Gastroesophageal sphincter (tissue), 3 donors: Measurements from ENCODE around the gene AFF2.

Source experiments
- CTCF ChIP-seq, 4 experiments: fragments of 200-600 bp in 2 of 4; fragments of 450-650 bp in 2 of 4; sonication (generic) in 1 of 4; IDR thresholded peaks; one replicate each; pipeline ENCODE4 v1.5.1; 2017 to 2019; ENCODE audit warnings: antibody characterized with exemption in 4 of 4, mild to moderate bottlenecking in 2 of 4, moderate library complexity in 2 of 4
- EP300 ChIP-seq: sonication (generic); formaldehyde crosslinking; IDR thresholded peaks from one replicate; pipeline ENCODE4 v1.6.1; 2017; ENCODE audit warnings: antibody characterized with exemption, mild to moderate bottlenecking
- POLR2A ChIP-seq, 2 donors: fragments of 450-650 bp; IDR thresholded peaks; one replicate each; pipeline ENCODE4 v1.6.1; 2017; ENCODE audit warnings: antibody characterized with exemption in 2 of 2, mild to moderate bottlenecking in 2 of 2, moderate library complexity in 1 of 2

- TF ChIP-seq CTCF (IDR thresholded peaks at IDR 0.05) (no peak), POLR2A (IDR thresholded peaks at IDR 0.05) (no peak), EP300 (no peak)
These were observed 134.2 kb downstream of the AFF2 start for GRCh38 chrX:148634591-148634990.
